Medulla oblongata (tissue), 1 donor: Measurements from ENCODE around the gene SUOX.
"Not testable (repeated sequence)": the region's sequence is repeated elsewhere in the genome, so short reads cannot be mapped to it uniquely, and the experiment has no call there.

ENCODE experiments used
- DNase-seq: peaks from one replicate; pipeline ENCODE4 v3.0.0-alpha.2; 2015; ENCODE audit errors: extremely low spot score

The SUOX gene

DNA sequence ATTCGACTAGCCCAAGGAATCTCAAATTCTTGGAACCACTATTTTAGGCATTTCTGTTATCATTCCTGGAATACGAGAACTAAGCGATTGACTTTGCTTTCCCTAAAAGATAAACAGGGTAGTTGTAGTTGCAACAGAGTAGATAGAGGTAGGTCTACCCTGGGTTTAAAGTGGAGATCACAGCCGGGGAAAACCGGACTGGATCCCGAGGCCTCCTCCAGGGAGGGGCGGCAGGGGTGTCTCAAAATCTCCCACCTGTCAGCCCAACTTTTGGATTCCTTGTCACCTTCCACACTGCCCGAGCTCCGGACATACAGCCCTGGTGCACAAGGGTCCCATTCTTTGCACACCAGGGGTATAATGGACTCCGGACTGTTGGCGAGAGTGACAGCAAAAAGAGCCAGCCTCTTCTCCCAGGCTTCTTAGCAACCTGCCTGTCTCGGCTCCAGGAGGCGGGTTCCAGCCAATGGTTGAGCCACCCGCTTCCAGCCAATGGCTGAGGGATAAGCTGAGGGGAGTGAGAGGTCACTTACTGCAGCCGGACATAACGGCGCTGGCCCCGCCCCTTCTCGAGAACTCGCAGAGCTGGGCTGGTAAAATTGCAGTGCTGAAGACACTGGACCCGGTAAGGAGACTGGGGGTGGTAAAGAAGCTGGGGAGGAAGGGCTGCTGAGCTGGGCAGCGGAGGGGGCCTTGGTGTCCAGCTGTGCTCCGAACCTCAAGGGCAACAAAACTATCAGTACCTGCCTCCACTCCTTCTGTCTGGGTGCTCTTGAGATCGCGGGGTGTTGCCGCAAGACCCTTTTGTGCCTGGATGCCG, at the start of gene SUOX:
Gene SUOX (plus strand): TSS at position 562 of the 820 bp plus-strand sequence. CDS start 4,946 bp downstream, outside the sequence.
- peak; percentile 99 for DNase-seq

DNA sequence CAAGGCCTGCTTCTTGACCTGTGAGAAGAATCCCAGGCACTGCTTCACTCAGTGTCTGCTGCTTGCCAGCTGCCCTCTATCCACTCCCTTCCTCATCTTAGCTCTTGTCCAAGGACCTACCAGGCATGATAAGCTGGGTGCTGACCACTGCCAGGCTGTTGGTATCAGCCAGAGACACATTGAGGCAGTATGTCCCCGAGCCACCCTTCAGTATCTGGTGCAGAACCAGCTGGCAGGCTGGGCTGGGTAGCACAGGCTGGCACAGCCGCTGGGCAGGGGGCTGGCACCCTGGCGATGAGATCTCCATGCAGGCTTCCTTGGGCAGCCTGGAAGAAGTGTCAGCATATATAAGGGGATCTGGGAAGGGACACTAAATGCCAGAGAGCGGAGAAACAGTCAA, 41.7 kb upstream of the SUOX start:
- DNase-seq: no peak

DNA sequence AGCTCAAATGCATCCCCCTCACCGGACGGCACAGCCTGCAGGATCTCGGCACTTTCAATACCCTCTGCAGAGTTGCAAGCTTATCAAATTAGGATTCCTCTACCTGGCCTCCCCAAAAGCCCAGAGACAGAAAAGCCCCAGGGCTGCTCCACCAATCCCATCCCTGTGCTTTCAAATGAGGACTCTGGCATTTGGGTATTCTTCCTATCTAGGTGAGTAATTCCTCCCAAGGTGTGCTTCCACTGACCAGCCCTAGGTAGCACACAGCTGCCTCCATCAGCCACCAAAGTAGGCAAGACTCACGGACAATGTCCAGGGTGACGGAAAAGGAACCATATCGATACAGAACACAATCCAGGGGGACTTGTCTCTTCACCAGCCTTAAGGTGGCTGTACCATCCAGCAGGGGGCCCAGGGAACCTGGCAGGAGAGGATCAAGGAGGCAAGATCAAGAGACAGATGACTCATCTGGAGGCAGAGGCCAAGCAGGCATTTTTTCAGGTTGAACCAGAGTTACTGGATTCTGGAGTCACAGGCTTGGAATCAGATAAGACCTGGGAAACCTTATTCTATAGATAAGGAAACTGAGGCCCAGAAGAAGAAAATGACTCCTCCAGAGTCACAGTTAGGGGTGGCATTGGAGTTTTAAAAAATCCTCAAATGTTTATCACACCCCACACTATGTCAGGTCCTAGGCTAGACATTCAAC, 41.1 kb upstream of the SUOX start:
- DNase-seq: no peak

DNA sequence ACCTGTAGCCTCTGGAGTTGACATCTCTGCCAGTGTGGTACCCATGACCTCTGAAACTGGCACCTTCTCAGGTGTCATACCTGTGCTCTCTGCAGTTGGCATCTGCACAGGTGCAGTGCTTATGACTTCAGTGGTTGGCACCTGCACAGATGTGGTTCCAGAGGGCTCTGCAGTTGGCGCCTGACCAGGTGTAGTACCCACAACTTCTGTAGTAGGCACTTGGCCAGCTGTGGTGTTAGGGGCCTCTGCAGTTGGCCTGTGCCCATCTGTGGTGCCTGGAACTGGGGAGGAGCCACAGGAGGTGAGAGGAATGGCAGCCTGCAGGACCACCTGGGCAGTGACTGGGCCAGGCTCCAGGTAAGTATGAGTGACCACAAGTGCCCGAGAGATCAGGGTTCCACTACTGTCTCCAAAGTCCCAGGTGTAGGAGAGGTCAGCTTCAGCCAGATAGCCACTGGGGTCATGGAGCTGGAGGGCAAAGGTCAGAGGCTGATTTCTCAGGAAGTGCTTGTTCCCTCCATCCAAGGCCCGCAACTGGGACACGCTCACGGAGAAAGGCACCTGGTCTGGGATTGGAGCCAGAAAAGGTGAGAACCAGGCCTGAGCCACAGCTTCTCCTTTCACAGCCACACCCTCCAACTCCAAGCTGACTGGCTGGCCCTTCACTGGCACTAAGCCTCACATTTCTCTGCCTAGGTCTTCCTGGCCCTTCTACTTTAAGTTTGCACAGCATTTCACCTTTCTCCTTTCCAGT, 39.8 kb upstream of the SUOX start:
- DNase-seq: no peak

DNA sequence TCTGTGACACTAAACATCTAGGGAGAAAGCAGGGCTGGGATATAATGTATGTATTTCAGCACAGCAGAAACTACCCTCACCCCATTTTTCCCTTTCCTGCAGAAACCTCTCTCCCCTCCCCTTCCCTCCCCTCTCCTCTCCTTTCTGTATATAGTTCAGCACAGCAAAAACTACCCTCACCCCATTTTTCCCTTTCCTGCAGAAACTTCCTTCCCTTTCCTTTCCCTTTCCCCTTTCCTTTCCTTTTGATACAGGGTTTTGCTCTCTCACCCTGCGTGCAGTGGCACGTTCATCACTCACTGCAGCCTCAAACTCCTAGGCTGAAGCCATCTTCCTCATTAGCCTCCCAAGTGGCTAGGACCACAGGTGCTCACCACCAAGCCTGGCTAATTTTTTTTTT, 33.3 kb upstream of the SUOX start:
- DNase-seq: no peak

DNA sequence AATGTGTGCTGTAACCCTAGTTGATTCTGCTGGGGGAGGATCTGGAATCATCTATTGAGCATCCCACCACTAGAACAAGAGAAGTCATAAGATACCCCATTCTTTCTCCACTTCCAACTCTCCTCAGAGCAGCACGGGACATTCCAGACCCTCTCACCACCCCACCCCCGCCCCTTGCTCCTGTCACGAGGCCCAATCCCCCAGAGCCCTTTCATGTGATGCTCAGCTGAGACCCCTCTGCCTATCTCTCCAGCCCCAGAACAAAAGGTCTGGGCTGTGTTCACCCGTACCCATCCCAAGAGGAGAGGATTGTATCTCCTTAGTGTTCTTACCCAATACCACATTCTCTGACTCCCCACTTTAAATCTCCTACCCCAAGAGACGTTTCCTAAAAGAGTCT, 31.8 kb upstream of the SUOX start:
- no peak for DNase-seq

DNA sequence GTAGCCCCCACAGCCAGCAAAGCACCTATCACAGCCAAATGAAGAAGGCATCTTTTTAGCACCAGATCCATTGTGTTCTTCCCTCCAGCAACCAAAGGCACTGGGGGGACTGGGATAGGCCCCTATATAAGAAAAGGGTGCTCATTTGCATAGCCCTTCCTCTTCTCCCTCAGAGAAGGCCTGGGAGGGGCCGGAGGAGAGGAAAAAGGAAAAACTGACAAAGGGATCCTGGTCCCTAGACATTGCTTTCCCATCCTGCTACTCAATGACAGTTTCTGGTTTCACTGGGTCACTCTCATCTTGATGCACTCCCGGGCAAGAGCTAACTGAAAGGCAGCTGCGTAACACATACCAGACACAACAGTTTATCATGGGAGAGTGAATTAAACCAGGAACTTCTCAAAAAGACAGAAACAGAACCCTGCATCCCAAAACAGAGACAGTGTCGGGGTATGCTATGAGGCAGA, 31.1 kb upstream of the SUOX start, which contains the start of gene PMEL:
Gene PMEL (minus strand): TSS at position 102 of the 467 bp plus-strand sequence. CDS start 31 bp downstream, at position 71.
- no peak for DNase-seq

DNA sequence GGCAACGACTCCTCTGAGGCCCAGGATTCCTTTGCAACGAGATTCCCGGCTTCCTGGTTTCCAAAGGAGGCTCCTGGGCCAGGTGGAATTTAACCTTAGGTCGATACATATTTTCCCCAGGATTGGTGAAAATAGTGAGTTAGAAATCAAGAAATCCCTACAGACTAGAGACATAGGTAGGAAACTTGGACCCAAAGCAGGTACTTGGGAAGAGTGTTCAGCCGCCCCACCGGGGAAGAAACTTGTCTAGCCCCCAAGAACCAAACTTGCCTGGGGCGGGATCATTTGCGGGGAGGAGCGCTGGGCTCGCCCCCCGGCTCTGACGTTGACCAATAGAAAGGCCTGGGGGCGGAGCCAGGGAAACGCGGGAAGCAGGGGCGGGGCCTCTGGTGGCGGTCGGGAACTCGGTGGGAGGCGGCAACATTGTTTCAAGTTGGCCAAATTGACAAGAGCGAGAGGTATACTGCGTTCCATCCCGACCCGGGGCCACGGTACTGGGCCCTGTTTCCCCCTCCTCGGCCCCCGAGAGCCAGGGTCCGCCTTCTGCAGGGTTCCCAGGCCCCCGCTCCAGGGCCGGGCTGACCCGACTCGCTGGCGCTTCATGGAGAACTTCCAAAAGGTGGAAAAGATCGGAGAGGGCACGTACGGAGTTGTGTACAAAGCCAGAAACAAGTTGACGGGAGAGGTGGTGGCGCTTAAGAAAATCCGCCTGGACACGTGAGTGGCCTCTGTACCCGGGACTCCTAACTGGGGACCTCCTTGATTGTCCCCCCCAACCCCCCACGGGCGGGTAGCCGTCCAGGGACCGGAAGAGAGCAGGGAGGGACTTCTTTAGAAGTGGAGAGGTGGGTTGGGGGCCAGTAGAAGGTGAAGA, 30.4 kb upstream of the SUOX start, which contains the start of gene CDK2:
Gene CDK2 (plus strand): TSS at position 423 of the 874 bp plus-strand sequence. CDS start 179 bp downstream, at position 602.
- DNase-seq: peak; percentile 91

DNA sequence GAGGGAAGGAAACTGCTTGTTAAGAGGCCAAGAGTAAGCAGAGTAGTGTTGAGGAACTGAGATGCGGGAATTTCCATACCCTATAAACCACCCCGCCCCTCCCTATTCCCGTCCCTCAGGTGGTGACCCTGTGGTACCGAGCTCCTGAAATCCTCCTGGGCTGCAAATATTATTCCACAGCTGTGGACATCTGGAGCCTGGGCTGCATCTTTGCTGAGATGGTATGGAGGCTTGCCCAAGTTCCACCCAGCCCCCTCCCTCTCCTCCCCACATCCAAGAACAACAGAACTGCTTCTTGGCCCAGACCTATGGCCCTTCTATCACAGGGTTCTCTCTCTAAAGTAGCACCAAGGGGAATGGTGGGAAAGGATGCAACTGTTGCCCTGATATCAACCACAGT, 27.7 kb upstream of the SUOX start:
- no peak for DNase-seq

DNA sequence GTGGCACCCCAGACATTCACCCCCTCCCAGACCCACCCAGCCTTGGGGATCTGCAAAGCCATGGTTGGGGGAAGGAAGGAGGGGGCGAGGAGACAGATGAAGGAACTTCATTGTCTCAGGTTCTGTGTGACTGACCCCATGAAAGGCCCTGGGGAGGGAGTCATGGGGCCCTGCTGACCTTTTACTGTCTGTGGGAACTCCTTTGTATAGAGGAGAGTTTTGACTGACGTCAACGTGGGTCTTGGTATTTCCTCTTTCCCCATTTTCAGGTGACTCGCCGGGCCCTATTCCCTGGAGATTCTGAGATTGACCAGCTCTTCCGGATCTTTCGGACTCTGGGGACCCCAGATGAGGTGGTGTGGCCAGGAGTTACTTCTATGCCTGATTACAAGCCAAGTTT, 26.3 kb upstream of the SUOX start:
- DNase-seq: no peak

DNA sequence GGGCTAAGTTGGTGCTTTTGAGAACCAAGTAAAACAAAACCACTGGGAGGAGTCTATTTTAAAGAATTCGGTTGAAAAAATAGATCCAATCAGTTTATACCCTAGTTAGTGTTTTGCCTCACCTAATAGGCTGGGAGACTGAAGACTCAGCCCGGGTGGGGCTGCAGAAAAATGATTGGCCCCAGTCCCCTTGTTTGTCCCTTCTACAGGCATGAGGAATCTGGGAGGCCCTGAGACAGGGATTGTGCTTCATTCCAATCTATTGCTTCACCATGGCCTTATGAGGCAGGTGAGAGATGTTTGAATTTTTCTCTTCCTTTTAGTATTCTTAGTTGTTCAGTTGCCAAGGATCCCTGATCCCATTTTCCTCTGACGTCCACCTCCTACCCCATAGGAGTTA, 25.0 kb upstream of the SUOX start:
- no peak for DNase-seq

DNA sequence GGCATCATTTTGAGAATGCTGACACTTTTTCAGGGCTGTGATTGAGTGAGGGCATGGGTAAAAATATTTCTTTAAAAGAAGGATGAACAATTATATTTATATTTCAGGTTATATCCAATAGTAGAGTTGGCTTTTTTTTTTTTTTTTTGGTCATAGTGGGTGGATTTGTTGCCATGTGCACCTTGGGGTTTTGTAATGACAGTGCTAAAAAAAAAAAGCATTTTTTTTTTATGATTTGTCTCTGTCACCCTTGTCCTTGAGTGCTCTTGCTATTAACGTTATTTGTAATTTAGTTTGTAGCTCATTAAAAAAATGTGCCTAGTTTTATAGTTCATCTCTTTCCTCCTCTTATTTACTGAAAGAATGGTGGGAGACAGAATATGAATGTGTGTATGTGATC, 24.6 kb upstream of the SUOX start:
- DNase-seq: no peak

DNA sequence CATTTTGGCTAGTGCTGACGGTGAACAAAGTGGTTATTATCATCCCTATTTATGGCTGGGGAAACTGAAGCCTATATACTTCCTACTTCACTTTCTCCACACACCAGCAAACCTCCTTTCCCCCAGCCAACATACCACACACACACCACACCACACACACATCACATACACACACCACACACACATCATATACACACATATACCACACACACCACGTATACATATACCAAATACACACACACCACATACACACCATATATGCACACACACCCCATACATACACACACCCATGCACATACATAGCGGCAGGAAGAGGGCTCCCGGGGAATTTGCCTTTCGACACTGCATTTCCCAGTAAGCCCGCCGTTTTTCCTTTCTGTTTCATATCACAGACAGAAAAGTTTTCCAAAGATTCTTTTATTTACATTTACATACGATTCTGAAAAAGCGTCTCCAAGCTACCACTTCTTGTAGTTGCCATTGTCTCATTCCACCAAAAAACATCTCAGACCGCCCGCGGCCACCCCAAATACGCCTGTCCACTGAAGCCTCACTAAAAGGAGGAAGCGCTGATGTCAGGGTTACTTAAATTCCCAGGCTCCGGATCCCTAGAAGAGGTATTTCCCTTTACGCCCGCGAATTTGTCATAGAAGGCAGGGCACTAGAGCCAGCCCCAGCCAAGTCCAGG, 24.0 kb upstream of the SUOX start:
- DNase-seq: no peak

DNA sequence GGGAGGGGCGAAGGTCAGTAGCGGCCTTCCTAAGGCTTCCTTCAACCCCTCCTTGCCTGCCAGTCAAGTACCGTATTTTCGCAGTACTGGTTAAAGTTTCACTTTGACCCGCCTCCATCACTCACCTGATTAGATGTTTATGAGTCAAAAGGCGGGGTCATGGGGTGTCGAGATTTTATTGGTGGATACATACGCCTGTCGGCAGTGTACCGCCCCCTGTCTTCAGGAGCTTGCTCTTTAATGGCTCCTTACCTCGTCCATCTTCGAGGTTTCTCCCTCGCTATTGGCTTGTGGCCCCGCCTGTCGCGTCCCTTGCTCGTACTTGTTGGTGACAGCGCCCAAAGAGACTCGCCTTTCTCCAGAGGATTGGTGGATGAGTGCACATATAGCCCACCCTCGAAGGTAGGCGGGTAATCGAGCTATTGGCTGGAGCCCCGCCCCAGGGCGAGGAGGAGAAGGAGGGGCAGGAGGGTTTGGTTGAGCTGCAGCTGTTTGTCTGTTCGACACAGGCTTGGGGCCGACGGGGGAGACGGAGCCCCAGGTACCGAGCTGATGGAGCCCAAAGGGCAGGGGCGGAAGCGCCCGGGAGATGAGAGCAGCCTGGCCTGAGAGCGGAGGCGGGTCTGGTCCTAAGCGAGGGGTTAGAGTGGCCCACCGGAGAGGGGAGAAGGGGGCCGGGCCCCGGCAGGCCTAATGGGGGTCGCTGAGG, 23.3 kb upstream of the SUOX start, which contains the start of gene RAB5B:
Gene RAB5B (plus strand): TSS at position 480 of the 709 bp plus-strand sequence. CDS start 12,883 bp downstream, outside the sequence.
- DNase-seq: peak; percentile 100

DNA sequence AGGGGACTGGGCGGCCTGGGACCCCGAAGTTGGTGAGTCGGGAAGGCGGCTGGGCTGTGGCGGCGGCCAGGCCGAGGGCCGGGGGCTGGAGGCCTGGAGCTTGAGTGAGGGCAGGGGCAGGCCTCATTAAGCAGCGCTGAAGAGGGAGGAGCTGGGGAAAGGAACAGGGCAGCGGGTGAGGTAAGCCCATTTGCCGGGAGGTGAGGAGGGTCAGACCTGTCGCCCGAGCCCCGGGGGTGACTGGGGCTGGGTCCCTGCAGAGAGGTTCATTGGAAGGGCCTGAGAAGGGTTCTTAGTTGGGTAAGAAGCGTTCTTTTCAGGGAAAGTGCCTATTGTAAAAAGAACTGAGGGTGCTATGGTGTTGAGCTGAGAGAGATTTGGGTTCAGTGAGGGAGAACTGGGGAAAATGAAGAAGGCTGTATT, 22.8 kb upstream of the SUOX start:
- DNase-seq: peak; percentile 25

DNA sequence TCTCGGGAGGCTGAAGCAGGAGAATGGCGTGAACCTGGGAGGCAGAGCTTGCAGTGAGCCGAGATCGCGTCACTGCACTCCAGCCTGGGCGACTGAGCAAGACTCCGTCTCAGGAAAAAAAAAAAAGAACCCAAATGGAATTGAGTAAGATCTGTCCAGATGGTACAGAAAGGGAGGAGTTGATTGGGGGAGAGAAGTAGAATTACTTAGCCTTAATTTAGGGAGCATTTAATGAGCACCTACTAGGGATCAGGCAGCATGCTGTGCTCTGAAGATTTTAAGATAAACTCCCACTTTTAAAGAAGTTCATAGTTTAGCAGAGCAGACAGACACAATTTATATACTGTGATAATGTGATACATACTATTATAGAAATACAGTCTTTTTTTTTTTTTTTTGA, 18.7 kb upstream of the SUOX start:
- no peak for DNase-seq

DNA sequence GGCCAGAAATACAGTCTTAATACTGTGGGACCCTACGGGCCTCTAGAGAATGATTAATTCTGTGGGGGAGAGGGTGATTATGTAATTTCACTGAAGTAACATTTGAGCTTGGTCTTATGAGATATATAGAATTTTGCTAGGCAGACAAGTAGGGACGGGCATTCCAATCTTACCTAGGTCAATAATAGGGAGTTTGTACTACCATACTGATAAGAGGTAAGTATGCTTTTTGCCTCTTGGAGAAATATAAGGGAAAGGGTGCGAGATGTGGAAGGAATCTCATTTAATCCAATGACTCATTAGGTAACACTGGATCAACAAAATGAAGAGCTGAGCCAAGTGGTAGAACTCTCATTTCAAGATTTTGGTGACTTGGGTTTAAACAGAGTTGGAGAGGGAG, 18.0 kb upstream of the SUOX start:
- DNase-seq: no peak

DNA sequence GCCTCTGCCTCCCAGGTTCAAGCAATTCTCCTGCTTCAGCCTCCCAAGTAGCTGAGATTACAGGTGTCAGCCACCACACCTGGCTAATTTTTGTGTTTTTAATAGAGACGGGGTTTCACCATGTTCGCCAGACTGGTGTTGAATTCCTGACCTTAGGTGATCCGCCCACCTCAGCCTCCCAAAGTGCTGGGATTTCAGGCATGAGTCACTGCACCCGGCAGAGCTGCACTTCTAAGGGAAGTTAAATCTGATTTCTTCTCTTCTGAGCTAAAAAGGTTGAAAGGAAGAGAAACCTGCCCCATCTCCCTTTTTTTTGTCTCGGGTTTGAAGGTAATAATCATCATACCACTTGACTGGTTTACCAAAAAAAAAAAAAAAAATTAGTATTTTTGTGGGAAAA, 15.2 kb upstream of the SUOX start:
- not testable (repeated sequence) for DNase-seq

DNA sequence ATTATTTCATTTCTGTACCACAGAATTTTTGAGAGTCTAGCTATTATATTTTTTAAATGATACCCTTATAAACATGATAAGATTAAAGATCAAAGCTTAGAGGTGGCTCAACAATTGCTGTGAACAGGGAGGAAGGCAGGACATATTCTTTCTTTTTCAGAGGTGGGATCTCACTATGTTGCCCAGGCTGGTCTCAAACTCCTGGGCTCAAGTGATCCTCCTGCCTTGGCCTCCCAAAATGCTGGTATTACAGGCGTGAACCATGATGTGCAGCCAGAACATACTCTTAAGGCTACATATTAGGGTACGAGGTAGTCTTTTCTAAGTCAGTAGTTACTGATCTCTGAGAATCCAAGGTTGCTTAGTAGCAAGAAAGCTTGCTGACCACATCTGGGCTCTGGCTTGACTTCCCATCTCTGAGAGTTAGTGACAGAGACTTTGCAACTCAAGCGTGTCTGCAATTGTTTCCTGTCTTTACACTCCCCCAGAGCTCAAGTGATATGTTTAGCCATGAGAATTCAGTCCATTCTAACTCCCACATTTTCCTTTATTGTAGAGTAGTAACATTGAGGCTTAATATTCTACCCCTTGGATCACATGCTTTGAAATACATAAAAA, 14.6 kb upstream of the SUOX start:
- no peak for DNase-seq
